Fibroblast of the aortic adventitia (primary cell): ENCODE results near the gene NSUN2. TPM values are rescaled to one million over a fixed set of nuclear protein-coding genes. Genes with fewer than 3 reads are reported as not detected.

Source experiments
- DNase-seq: peaks from one replicate; pipeline ENCODE4 v3.0.0-alpha.2; 2010; ENCODE audit warnings: low read depth
- H3K4me3 ChIP-seq: 2 replicates; pipeline ENCODE4 v1.5.1; 2011; ENCODE audit warnings: low read depth, mild to moderate bottlenecking, control low read depth, low read length, moderate library complexity
- total RNA-seq: library from RNA; depleted of rRNA; stranded (reverse); fragments of >200 nt; gene quantifications from 2 replicates; pipeline ENCODE4 v1.2.3, GENCODE V29; 2012; ENCODE audit warnings: low replicate concordance
- TF ChIP-seq, protein P1 (sequence below): IDR thresholded peaks from 2 replicates; pipeline ENCODE4 v1.5.1; 2011; ENCODE audit warnings: mild to moderate bottlenecking, low read length, control low read depth, inconsistent platforms; ENCODE audit not compliant: insufficient read depth

NSUN2 gene
- total RNA-seq, 1 donor: 29.0 TPM

DNA sequence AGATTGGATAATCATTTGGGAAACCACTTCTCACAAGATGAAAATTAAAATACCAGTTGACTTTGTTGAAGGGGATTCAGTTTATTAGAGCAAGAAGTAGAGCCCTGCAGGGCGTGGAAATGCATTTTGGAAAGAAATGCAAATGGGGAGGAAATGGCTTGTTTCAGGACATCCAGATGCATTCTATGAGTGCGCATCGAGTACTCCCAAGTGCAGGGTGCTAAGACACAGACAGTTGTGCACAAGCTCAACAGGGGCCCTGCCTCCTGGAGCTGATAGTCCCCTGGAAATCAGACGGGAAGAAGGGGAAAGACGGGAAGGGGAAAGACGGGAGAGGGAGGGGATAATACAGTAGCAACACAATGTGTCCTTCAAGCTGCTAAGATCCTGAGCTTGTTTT, 64.0 kb downstream of the NSUN2 start:
- no peak for DNase-seq
- no peak overlapping the region for H3K4me3 ChIP-seq
- TF ChIP-seq, protein P1, sequence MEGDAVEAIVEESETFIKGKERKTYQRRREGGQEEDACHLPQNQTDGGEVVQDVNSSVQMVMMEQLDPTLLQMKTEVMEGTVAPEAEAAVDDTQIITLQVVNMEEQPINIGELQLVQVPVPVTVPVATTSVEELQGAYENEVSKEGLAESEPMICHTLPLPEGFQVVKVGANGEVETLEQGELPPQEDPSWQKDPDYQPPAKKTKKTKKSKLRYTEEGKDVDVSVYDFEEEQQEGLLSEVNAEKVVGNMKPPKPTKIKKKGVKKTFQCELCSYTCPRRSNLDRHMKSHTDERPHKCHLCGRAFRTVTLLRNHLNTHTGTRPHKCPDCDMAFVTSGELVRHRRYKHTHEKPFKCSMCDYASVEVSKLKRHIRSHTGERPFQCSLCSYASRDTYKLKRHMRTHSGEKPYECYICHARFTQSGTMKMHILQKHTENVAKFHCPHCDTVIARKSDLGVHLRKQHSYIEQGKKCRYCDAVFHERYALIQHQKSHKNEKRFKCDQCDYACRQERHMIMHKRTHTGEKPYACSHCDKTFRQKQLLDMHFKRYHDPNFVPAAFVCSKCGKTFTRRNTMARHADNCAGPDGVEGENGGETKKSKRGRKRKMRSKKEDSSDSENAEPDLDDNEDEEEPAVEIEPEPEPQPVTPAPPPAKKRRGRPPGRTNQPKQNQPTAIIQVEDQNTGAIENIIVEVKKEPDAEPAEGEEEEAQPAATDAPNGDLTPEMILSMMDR: no peak

DNA sequence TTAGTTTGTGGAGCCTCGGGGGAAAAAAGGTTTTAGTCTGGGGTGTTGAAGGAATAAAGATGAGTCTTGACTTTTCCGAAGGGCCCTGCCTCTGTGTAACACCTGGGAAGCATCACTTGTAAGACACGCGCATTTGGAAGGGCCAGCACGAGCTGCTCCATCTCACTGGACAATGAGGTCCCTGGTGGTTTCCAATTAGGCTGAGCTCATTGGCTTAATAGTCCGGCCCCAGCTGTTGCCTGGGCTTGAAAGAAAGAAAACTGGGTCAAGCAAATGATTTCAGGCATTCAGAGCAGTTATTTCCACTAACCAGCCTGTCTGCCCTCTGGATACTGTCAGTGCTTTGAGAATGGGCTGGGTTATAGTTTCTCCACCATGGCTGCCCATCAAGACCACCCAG, 64.5 kb downstream of the NSUN2 start:
- DNase-seq: no peak
- TF ChIP-seq, protein P1: no peak

GRCh38 chr5:6567835-6568234, 65.0 kb downstream of the NSUN2 start:
- DNase-seq: no peak
- TF ChIP-seq, protein P1: no peak
- H3K4me3 ChIP-seq: no peak overlapping the region

More for the DNA sequence above, 64.5 kb downstream of the NSUN2 start:
- H3K4me3 ChIP-seq: no peak overlapping the region

- TF ChIP-seq, protein P1: no peak
- no peak for DNase-seq
- no peak overlapping the region for H3K4me3 ChIP-seq
Observed at GRCh38 chr5:6567068-6567467, 65.8 kb downstream of the NSUN2 start.

GRCh38 chr5:6565492-6565891, 67.4 kb downstream of the NSUN2 start:
- H3K4me3 ChIP-seq: no peak overlapping the region
- DNase-seq: no peak
- TF ChIP-seq, protein P1: no peak

DNA sequence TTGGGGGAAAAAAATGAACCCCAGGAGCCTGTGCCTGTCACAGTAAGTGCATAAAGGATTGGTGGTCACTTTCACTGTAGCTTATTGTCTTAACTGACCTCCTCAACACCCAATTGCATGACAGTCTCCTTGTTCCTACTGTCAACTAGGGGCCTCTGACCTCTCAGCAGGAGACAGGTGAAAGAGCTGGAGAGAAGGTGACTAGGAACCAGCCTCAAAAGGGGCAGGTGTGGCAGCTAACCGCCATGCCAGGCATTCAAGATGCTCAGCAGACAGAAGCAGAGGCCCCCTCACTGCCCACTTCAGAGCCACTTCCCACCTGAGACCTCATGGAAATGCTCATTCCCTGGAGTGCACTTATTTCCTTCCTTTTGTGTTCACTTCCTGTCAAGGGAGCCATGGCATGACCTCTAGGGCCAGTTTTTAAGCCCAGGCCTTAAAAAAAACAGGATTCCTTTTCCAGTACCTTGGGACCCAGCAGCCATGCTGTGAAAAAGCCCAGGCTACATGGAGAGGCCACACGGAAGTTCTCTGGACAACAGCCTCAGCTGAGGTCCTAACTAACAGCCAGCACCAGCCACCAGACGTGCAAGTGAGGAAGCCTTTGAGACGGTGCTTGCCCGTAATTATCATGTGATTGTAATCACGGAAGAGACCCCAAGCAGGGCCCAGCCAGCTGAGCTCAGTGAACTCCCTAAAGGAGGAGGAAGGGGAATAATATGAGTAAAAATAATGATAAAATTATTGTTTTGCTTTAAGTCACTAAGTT, 74.9 kb downstream of the NSUN2 start:
- DNase-seq: no peak

More for the DNA sequence above, 74.9 kb downstream of the NSUN2 start:
- TF ChIP-seq, protein P1: no peak
- H3K4me3 ChIP-seq: no peak overlapping the region
